Measurements from ENCODE around the gene ZFAND2A. TPM values are rescaled to one million over a fixed set of nuclear protein-coding genes. Genes with fewer than 3 reads are reported as not detected.

ZFAND2A gene
- total RNA-seq, 1 experiment from 2014 or later, result 14.5 TPM

GRCh38 chr7:1141651-1142050, 18.3 kb downstream of the ZFAND2A start:
- no peak for TF ChIP-seq CBFB (CRISPR knock-in tag; IDR thresholded peaks at IDR 0.05; ENCODE audit: low read depth)
- peaks cover 2% of the 10 kb centered on the region; the same call in 1 of the 2 replicates for H3K27me3 Mint-ChIP-seq (ENCODE audit: low read depth)
- ChIA-PET CTCF (interaction anchor here (1.4 to 5.3 kb wide), 2 partner anchors 18 to 41 kb away, joined by 4 to 36 read pairs; no protein-coding TSS in a partner anchor), POLR2A (no interaction called here)
- H3K9me3 Mint-ChIP-seq, result no peaks in the 10 kb centered on the region
- peaks cover 7% of the 10 kb centered on the region for H3K4me1 Mint-ChIP-seq
- H3K36me3 Mint-ChIP-seq, result no peaks in the 10 kb centered on the region
- H3K4me3 Mint-ChIP-seq, result no peak overlapping the region
- no peak overlapping the region for H3K27ac Mint-ChIP-seq
- ATAC-seq (no peak), DNase-seq (ENCODE audit: low spot score) (no peak)

- CTCF ChIA-PET, result interaction anchor here (5.3 kb wide), 1 partner anchor 17 kb away, joined by 36 read pairs; no protein-coding TSS in a partner anchor
Observed at GRCh38 chr7:1140476-1141104, 19.4 kb downstream of the ZFAND2A start.

More at GRCh38 chr7:1140476-1141104, 19.4 kb downstream of the ZFAND2A start:
- ATAC-seq, result no peak
- no peak overlapping the region for H3K27ac Mint-ChIP-seq
- TF ChIP-seq TP53 (CRISPR knock-in tag; IDR thresholded peaks at IDR 0.05) (no peak), E2F4 (CRISPR knock-in tag; IDR thresholded peaks at IDR 0.05; ENCODE audit: borderline replicate concordance, low read depth) (no peak), SOX15 (CRISPR knock-in tag; IDR thresholded peaks at IDR 0.05) (no peak), NFE2L1 (CRISPR knock-in tag; IDR thresholded peaks at IDR 0.05) (no peak), GRHL2 (CRISPR knock-in tag; IDR thresholded peaks at IDR 0.05; ENCODE audit: insufficient replicate concordance, severe bottlenecking) (no peak), HMGXB4 (CRISPR knock-in tag; IDR thresholded peaks at IDR 0.05) (no peak), TEAD1 (CRISPR knock-in tag; IDR thresholded peaks at IDR 0.05) (no peak), ZNF232 (CRISPR knock-in tag; IDR thresholded peaks at IDR 0.05) (no peak), MLX (CRISPR knock-in tag; IDR thresholded peaks at IDR 0.05) (no peak), GTF2I (CRISPR knock-in tag; conservative IDR thresholded peaks at IDR 0.05) (no peak), CDX4 (CRISPR knock-in tag; IDR thresholded peaks at IDR 0.05; ENCODE audit: borderline replicate concordance) (no peak), ATF3 (CRISPR knock-in tag; conservative IDR thresholded peaks at IDR 0.05) (no peak), FOXJ3 (CRISPR knock-in tag; IDR thresholded peaks at IDR 0.05; ENCODE audit: borderline replicate concordance) (no peak), ZNF671 (CRISPR knock-in tag; IDR thresholded peaks at IDR 0.05) (no peak), AFF4 (CRISPR knock-in tag; IDR thresholded peaks at IDR 0.05; ENCODE audit: borderline replicate concordance) (no peak), IRF1 (CRISPR knock-in tag; IDR thresholded peaks at IDR 0.05) (no peak)
- DNase-seq (ENCODE audit: low spot score), result no peak
- POLR2A ChIA-PET, result no interaction called here
- peak overlapping the region; percentile 26; the same call in 1 of the 2 replicates for H3K4me3 Mint-ChIP-seq
- peaks cover 2% of the 10 kb centered on the region; the same call in 1 of the 2 replicates for H3K27me3 Mint-ChIP-seq (ENCODE audit: low read depth)
- no peaks in the 10 kb centered on the region for H3K36me3 Mint-ChIP-seq
- peaks cover 8% of the 10 kb centered on the region for H3K4me1 Mint-ChIP-seq
- no peaks in the 10 kb centered on the region for H3K9me3 Mint-ChIP-seq

Measured in WTC11 (cell line).